Measurements from ENCODE around the gene FGF14.
"Not testable (repeated sequence)": the region's sequence is repeated elsewhere in the genome, so short reads cannot be mapped to it uniquely, and the experiment has no call there.

Gene FGF14

GRCh38 chr13:101845245-101846020 lies 556.4 kb downstream of the FGF14 start:
- no peak for TF ChIP-seq CTCF (IDR thresholded peaks at IDR 0.05; ENCODE audit: low read depth, low read length, missing control alignments)
- no peak for DNase-seq (ENCODE audit: low read depth)
- no peak overlapping the region for H3K4me3 ChIP-seq (ENCODE audit: low read depth, low read length)

GRCh38 chr13:101841698-101842097 lies 560.1 kb downstream of the FGF14 start:
- no peak for TF ChIP-seq CTCF (IDR thresholded peaks at IDR 0.05; ENCODE audit: low read depth, low read length, missing control alignments)
- H3K4me3 ChIP-seq (ENCODE audit: low read depth, low read length): no peak overlapping the region
- DNase-seq (ENCODE audit: low read depth): no peak

GRCh38 chr13:101838323-101838722 lies 563.5 kb downstream of the FGF14 start:
- no peak for TF ChIP-seq CTCF (IDR thresholded peaks at IDR 0.05; ENCODE audit: low read depth, low read length, missing control alignments)
- DNase-seq (ENCODE audit: low read depth): no peak
- no peak overlapping the region for H3K4me3 ChIP-seq (ENCODE audit: low read depth, low read length)

- not testable (repeated sequence) for H3K4me3 ChIP-seq (ENCODE audit: low read depth, low read length); DNase-seq (ENCODE audit: low read depth)
Measured at GRCh38 chr13:101837778-101838177, 564.1 kb downstream of the FGF14 start.

- DNase-seq (ENCODE audit: low read depth): no peak
- TF ChIP-seq CTCF (IDR thresholded peaks at IDR 0.05; ENCODE audit: low read depth, low read length, missing control alignments): no peak
- no peak overlapping the region for H3K4me3 ChIP-seq (ENCODE audit: low read depth, low read length)
Measured at GRCh38 chr13:101837288-101837687, 564.6 kb downstream of the FGF14 start.

- H3K4me3 ChIP-seq (ENCODE audit: low read depth, low read length): no peak overlapping the region
- no peak for TF ChIP-seq CTCF (IDR thresholded peaks at IDR 0.05; ENCODE audit: low read depth, low read length, missing control alignments)
- DNase-seq (ENCODE audit: low read depth): no peak
Measured at GRCh38 chr13:101835920-101836319, 565.9 kb downstream of the FGF14 start.

- DNase-seq (ENCODE audit: low read depth): no peak
- no peak for TF ChIP-seq CTCF (IDR thresholded peaks at IDR 0.05; ENCODE audit: low read depth, low read length, missing control alignments)
- no peak overlapping the region for H3K4me3 ChIP-seq (ENCODE audit: low read depth, low read length)
Measured at GRCh38 chr13:101833671-101834070, 568.2 kb downstream of the FGF14 start.
